ENCODE data around the gene RPL27. TPM values are rescaled to one million over a fixed set of nuclear protein-coding genes. Genes with fewer than 3 reads are reported as not detected.
"Not testable (repeated sequence)": the region's sequence is repeated elsewhere in the genome, so short reads cannot be mapped to it uniquely, and the experiment has no call there.

Gene RPL27
- 2,193 and 2,673 TPM in 2 replicates for total RNA-seq (2014; rRNA removed; shearing (Covaris generic); ENCODE audit: low replicate concordance)

DNA sequence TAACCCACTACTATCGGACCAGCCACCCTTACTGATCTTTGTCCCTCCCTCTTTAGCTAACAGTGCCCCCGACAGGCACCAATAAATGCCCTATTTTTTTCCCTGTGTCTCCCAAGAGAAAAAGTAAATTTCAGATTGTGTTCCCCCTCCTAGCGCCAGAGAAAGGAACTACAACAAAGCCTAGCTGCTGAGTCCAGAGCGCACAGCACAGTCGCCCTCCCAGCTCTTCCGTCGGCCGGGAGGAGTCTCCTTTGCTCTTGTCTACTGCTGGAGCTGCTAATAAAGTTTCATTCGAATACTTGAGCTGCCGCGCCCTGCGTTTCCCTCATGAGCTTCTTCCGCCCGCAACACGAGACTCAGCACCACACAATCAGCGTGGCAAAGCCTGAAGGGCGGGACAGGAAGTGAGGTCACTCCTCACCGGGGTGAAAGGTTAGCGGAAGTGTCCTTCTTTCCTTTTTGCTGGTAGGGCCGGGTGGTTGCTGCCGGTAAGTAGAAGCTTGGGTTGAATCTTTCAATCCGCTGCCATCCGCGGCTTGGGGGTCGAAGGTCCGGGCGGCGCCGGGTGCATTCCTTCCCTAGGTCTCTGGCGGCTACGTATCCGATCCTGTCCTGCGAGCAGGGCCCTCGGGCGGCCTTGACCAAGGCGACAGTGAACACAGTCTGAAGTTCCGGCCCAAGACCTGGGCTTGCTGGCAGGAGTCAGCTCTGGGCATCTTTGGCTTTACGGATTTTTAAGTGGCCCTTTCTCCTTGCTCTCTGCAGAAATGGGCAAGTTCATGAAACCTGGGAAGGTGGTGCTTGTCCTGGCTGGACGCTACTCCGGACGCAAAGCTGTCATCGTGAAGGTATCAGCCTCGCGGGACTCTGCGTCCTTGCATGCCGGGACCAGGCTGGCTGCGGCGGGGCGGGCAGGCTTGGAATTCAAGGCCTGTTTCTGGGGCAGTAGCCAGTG, at the start of gene RPL27:
RPL27 (plus strand) TSS at position 436 of the 955 bp plus-strand sequence; CDS start at position 768, 332 bp downstream.
- H3K36me3 ChIP-seq, result peaks cover 49% of the 10 kb centered on the region
- no peaks in the 10 kb centered on the region for H3K27me3 ChIP-seq
- H3K4me3 ChIP-seq, result peak within 1 kb of the TSS; percentile 88
- DNase-seq, result peak; percentile 99
- no peaks in the 10 kb centered on the region for H3K9me3 ChIP-seq

DNA sequence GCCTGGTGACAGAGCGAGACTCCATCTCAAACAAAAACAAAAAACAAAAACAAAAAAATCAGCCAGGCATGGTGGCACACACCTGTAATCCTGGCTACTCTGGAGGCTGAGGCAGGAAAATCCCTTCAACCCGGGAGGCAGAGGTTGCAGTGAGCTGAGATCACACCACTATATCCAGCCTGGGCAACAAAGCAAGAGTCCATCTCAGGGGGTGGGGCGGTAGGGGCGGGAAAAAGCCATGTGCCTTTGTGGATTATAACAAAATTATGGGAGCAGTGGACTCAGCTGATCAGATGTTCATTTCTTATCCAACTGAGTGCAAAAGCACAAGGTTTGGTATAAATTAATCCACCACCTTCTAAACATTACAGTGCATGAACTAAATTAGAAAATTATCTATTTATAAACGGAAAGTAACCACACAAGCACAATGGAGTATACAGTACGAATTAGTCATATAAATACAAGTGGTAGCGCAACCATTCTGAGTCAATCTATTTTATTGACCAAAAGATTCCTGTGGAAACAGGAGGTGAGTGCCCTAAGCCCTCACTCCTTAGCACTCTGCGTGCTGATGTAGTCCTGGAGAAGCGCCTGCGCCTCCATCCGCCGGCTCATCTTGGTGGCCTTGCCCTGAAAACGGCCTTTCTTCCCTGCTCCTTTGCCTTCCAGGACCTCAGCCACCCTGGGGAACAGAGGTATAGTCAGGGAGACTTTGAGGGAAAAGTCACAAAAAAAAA, 48.0 kb upstream of the RPL27 start:
- Histone ChIP-seq H3K4me3 (no peak overlapping the region), H3K27me3 (no peaks in the 10 kb centered on the region), H3K36me3 (peaks cover 54% of the 10 kb centered on the region), H3K9me3 (no peaks in the 10 kb centered on the region)
- peak; percentile 67 for DNase-seq

DNA sequence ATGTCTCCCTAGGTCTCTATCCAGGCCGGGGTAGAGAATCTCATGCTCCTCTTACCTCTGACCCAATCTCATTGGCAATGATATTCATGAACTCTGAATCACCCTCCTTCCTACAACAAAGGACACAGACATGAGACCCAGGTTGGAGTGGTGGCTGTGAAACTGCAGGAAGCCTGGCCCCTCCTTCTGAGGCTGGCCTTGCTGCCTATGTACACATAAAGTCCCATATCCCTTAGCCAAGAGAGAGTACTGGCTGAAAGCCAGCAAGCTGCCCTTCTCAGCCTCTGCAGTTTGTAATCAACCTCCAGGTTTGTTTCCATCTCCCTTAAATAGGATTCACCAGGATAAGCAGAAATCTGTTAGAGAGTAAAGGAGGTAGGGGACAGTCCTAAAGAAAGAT, 44.5 kb upstream of the RPL27 start:
- Histone ChIP-seq H3K36me3 (peaks cover 75% of the 10 kb centered on the region), H3K9me3 (no peaks in the 10 kb centered on the region), H3K27me3 (no peaks in the 10 kb centered on the region), H3K4me3 (no peak overlapping the region)
- DNase-seq, result no peak

DNA sequence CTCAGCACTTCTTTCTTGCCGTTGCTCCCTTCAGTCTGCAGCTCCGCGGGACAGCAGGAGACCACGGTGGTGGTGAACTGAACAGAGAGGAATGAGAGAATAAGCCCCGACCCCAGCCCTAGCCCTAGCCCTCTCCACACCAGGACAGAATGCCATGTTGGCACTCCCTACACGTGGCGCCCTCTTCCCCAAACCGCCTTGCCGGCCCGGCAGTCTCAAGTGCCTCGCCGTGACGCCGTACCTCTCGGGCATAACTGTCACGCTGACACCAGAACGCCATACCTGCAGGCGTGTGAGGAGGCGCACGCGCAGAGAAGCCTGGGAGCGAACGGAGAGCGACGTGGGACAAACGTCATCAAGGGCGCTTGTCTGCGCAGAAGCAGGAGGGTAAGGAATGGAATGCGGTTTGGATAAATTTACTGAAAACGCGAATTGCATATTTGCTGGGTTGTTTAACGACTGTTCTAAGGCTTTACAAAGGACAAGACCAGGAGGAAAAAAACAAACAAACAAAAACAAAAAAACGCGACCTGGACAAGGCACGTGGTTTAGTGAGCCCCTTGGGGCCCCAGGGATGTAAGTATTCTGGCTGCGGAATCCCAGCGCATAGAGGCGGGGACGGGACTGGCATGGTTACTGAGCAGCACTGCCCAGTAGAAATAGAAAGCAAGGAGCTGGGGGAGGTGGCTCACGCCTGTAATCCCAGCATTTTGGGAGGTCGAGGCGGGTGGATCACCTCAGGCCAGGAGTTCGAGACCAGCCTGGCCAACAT, 33.9 kb upstream of the RPL27 start, which contains the start of gene AARSD1:
AARSD1 (minus strand) TSS at position 294 of the 772 bp plus-strand sequence; CDS start at position 280, 14 bp downstream.
- peak within 1 kb of the TSS; percentile 89 for H3K4me3 ChIP-seq
- no peaks in the 10 kb centered on the region for H3K9me3 ChIP-seq
- DNase-seq, result peak; percentile 91
- H3K27me3 ChIP-seq, result no peaks in the 10 kb centered on the region
- H3K36me3 ChIP-seq, result peaks cover 33% of the 10 kb centered on the region

DNA sequence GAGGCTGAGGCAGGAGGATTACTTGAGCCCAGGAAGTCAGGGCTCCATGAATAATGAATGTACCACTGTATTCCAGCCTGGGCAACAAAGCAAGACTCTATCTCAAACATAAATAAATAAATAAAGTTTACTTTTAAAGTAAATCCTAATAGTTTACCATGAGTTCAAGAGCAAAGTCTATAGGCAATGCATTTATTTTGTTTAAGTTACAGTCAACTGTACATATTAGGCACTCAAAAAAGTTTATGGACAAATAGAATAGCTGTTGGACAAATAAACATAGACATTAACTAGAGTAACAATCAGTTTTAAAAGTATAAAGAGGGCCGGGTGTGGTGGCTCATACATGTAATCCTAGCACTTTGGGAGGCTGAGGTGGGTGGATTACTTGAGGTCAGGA, 30.3 kb upstream of the RPL27 start:
- DNase-seq, result no peak
- Histone ChIP-seq H3K9me3 (no peaks in the 10 kb centered on the region), H3K36me3 (peaks cover 4% of the 10 kb centered on the region; the same call in 1 of the 2 replicates), H3K27me3 (peaks cover 3% of the 10 kb centered on the region; the same call in 1 of the 2 replicates), H3K4me3 (no peak overlapping the region)

DNA sequence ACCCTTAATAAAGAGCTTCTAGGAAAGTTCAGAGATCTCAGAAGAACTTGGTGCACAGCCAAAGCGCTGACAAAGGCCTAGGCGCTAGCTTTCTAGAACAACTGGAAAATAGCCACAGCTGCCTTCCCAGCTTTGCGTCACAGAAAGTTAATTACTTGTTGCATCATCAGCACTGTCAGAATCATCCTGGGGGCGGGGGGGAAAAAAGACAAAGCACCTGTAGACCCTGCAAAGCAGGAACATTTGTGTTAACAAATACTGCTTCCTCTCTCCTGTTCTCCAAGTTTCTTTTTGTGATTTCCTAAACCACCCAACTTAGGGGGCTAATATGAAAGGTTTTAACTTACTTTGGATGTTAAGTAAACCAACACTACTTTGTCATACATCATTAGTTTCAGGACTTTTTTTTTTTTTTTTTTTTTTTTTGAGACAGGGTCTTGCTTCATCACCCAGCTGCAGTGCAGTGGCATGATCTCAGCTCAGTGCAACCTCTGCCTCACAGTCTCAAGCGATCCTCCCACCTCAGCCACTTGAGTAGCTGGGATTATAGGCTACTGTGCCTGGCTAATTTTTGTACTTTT, 29.1 kb upstream of the RPL27 start:
- H3K9me3 ChIP-seq, result no peaks in the 10 kb centered on the region
- H3K4me3 ChIP-seq, result no peak overlapping the region
- no peaks in the 10 kb centered on the region for H3K36me3 ChIP-seq
- DNase-seq, result no peak
- peaks cover 3% of the 10 kb centered on the region; the same call in 1 of the 2 replicates for H3K27me3 ChIP-seq

DNA sequence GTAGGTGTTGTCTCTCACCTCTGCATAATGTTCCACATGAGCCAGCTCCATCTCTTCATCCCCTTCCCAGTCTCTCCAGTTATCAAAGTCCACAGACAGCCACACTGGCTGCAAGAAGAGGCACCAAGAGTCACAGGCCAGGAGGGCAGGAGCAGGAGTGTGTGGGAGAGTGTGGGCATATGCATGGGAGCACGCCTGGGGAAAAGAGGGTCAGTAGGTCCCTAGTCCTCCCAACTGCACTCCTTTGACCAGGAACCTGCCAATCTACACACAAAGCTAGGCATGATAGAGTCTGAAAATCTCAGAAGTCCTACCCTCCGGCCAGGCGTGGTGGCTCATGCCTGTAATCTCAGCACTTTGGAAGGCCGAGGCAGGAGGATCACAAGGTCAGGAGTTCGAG, 26.6 kb upstream of the RPL27 start:
- no peaks in the 10 kb centered on the region for H3K36me3 ChIP-seq
- H3K9me3 ChIP-seq, result no peaks in the 10 kb centered on the region
- H3K27me3 ChIP-seq, result peaks cover 3% of the 10 kb centered on the region; the same call in 1 of the 2 replicates
- no peak overlapping the region for H3K4me3 ChIP-seq
- no peak for DNase-seq

DNA sequence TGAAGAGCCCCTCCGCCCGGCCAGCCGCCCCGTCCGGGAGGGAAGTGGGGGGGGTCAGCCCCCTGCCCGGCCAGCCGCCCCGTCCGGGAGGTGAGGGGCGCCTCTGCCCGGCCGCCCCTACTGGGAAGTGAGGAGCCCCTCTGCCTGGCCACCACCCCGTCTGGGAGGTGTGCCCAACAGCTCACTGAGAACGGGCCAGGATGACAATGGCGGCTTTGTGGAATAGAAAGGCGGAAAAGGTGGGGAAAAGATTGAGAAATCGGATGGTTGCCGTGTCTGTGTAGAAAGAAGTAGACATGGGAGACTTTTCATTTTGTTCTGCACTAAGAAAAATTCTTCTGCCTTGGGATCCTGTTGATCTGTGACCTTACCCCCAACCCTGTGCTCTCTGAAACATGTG, 24.9 kb upstream of the RPL27 start:
- not testable (repeated sequence) for H3K27me3 ChIP-seq, H3K36me3 ChIP-seq, H3K9me3 ChIP-seq, H3K4me3 ChIP-seq, DNase-seq

DNA sequence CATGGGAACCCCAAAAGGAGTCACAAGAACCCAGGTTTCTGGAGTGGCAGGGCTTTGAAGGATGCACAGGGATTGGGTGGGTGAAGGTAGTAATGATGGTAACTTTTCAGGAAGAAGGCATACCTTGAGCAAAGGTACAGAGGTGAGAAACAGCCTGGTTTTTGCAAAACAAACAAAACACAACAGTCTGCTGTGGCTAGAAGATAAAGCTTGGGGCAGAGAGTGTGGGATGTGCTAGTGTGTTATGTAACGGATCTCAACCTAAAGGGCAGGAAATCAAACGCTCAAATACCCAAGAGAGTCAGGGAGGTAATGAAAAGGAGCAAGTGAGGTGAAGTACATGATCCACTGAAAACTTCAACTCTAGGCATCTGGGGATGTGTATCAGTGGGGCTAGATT, 23.0 kb upstream of the RPL27 start:
- H3K4me3 ChIP-seq, result no peak overlapping the region
- H3K36me3 ChIP-seq, result no peaks in the 10 kb centered on the region

DNA sequence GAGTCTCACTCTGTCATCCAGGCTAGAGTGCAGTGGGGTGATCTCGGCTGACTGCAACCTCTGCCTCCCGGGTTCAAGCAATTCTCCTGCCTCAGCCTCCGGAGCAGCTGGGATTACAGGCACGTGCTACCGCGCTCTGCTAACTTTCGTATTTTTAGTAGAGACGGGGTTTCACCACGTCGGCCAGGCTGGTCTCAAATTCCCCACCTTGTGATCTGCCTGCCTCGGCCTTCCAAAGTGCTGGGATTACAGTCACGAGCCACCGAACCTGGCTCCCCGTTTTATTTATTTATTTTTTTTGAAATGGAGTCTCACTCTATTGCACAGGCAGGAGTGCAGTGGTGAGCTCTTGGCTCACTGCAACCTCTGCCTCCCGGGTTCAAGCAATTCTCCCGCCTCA, 22.5 kb upstream of the RPL27 start:
- H3K27me3 ChIP-seq, DNase-seq, H3K4me3 ChIP-seq, H3K9me3 ChIP-seq, H3K36me3 ChIP-seq: not testable (repeated sequence)

More for the DNA sequence above, 23.0 kb upstream of the RPL27 start:
- Histone ChIP-seq H3K9me3 (no peaks in the 10 kb centered on the region), H3K27me3 (peaks cover 7% of the 10 kb centered on the region; the same call in 1 of the 2 replicates)
- no peak for DNase-seq

DNA sequence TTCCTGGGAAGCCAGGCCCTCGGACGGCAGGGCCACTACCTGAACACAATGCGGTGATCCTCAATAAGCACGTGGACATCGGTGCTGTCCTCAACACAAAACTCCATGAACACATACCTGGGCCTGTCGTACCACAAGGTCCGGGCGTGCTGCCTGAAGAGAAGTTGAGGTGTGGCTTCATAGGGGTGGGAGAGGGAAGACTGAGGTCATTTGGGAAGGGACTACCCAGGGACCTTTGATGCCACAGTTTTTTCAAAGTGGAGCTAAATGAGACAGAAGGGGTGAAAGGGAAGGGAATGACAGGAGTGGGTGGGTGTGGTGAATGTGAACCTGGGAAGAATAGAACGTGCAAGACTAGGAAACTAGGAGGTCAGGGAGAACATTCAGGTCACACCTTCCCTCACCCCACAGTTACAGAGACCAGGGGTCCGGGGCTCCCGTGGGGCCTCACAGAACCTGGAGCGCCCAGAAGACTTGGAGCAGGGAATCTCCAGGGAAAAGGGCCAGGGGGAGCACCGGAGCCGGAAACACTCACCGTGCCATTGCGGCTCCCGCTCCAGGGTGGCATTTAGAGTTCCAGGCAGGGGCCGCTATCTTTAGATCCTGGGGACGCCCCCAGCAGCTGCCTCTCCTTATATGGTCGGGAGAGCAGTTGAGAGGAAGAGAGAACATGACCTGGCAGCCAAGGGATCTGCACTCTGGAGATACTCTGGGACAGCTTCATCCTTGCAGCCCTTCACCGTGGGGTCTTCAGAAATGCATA, 18.5 kb upstream of the RPL27 start, which contains the start of gene PTGES3L:
PTGES3L (minus strand) TSS at position 570 of the 763 bp plus-strand sequence; CDS start at position 543, 27 bp downstream.
- H3K9me3 ChIP-seq, result no peaks in the 10 kb centered on the region
- peaks cover 7% of the 10 kb centered on the region for H3K36me3 ChIP-seq
- no peak for DNase-seq

DNA sequence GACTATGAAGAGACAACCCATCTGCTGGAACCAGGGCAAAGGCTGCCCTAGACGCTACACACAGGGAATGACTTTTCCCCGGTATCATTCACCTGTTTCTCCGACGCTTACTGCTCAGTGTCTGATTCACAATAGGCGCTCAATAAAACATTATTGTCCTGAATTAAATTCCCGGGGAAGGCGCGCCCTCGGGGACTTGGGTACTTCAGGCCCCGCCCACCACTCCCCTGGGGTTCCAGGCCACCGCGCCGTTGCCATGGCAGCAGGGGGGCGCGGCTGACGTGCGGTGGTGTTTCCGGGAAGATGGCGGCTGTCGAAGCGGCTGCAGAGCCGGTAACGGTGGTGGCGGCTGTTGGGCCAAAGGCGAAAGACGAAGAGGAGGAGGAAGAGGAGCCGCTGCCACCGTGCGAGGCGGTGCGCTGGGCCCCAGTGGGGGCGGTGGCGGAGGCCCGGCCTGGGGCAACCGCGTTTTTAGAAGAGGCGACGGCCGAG, 17.9 kb upstream of the RPL27 start, which contains the start of gene RUNDC1:
RUNDC1 (plus strand) TSS at position 292 of the 492 bp plus-strand sequence; CDS start at position 304, 12 bp downstream.
- DNase-seq, result peak; percentile 88
- Histone ChIP-seq H3K4me3 (peak within 1 kb of the TSS; percentile 77), H3K27me3 (0 out of 2 replicates have a peak, but pooled peaks cover 3% of the 10 kb centered on the region), H3K9me3 (no peaks in the 10 kb centered on the region), H3K36me3 (peaks cover 12% of the 10 kb centered on the region)

More for the DNA sequence above, 18.5 kb upstream of the RPL27 start, which contains the start of gene PTGES3L:
- peak within 1 kb of the TSS; percentile 77 for H3K4me3 ChIP-seq
- H3K27me3 ChIP-seq, result 0 out of 2 replicates have a peak, but pooled peaks cover 3% of the 10 kb centered on the region

DNA sequence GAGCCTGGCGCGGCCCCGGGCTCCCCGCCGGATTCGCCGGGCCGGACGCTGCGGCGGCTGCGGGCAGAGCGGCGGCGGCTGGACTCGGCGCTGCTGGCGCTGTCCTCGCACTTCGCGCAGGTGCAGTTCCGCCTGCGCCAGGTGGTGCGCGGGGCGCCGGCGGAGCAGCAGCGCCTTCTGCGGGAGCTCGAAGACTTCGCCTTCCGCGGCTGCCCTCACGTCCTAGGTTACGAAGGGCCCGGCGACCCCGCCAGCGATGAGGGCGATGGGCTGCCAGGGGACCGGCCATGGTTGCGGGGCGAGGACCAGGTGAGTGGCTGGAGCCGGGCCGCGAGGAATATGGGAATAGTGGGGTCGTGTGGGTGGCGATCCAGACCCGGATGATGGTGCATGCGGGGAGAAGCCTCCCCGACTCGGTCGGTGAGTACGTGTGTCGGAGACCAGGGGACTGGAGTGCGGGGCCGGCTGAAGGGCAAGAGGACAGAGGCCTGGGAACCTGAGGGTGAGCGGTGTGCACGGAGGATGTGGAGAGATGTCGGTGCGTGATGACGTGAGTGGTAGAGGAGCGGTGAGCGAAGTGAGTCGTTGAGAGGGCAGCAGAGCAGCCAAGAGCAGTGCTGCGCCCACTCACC, 17.3 kb upstream of the RPL27 start:
- peak overlapping the region; percentile 77 for H3K4me3 ChIP-seq
- 0 out of 2 replicates have a peak, but pooled peaks cover 3% of the 10 kb centered on the region for H3K27me3 ChIP-seq
- no peaks in the 10 kb centered on the region for H3K9me3 ChIP-seq
- peak; percentile 66 for DNase-seq
- peaks cover 15% of the 10 kb centered on the region for H3K36me3 ChIP-seq

DNA sequence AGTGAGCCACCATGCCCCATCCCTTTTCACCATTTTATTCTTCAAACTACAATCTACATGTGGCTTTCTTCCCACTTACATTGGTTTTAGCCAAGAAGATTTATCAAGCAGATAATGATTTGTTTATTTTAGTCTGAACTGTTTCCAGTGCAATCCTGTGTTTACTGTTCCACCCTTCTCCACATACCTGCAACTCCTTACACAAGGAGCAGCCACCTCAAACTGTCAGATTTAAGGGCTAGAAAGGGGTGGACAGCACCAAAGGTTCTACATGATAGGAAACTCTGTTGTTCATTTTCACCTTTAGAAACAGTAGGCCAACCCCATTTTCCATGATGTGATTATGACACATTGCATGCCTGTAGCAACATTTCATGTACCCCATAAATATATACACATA, 16.0 kb upstream of the RPL27 start:
- H3K27me3 ChIP-seq, result 0 out of 2 replicates have a peak, but pooled peaks cover 3% of the 10 kb centered on the region
- no peak overlapping the region; the same call in 1 of the 2 replicates for H3K4me3 ChIP-seq
- H3K9me3 ChIP-seq, result no peaks in the 10 kb centered on the region
- H3K36me3 ChIP-seq, result peaks cover 15% of the 10 kb centered on the region
- DNase-seq, result no peak
